K562 (cell line): ENCODE results near the gene C6orf47. TPM values are rescaled to one million over a fixed set of nuclear protein-coding genes. Genes with fewer than 3 reads are reported as not detected.

Experiments used
- CBFB ChIP-seq: sonication (generic); formaldehyde crosslinking; IDR thresholded peaks from 2 replicates; pipeline ENCODE4 v1.4.0; 2020; ENCODE audit warnings: mild to moderate bottlenecking, missing genetic modification reagents
- CREM ChIP-seq: IDR thresholded peaks from 2 replicates; pipeline ENCODE4 v1.6.1; 2014; ENCODE audit warnings: antibody characterized with exemption, low read depth
- CTBP1 ChIP-seq: fragments of 450-650 bp; IDR thresholded peaks from 2 replicates; pipeline ENCODE4 v1.6.1; 2016; ENCODE audit warnings: borderline replicate concordance
- ESRRB ChIP-seq: fragments of 250-450 bp; sonication (Bioruptor Pico); IDR thresholded peaks from 2 replicates; pipeline ENCODE4 v1.5.0; 2020; ENCODE audit warnings: mild to moderate bottlenecking, moderate library complexity, borderline replicate concordance
- HDAC2 ChIP-seq: fragments of 450-650 bp; IDR thresholded peaks from 2 replicates; pipeline ENCODE4 v1.6.1; 2016; ENCODE audit warnings: mild to moderate bottlenecking
- MAZ ChIP-seq, 2 experiments: fragments of 450-650 bp in 1 of 2; sonication (generic) in 1 of 2; formaldehyde crosslinking; IDR thresholded peaks in 1 of 2; conservative IDR thresholded peaks in 1 of 2; 2 replicates each; pipeline versions ENCODE4 v1.4.0 to v1.5.0; 2020; ENCODE audit warnings: mild to moderate bottlenecking in 1 of 2, missing genetic modification reagents in 1 of 2
- NFIC ChIP-seq: fragments of 450-650 bp; IDR thresholded peaks from 2 replicates; pipeline ENCODE4 v1.6.1; 2017; ENCODE audit warnings: mild to moderate bottlenecking, inconsistent platforms
- NONO ChIP-seq, 2 experiments: fragments of 200-400 bp in 1 of 2; fragments of 450-650 bp in 1 of 2; formaldehyde crosslinking in 1 of 2; IDR thresholded peaks; 2 replicates each; pipeline ENCODE4 v1.6.1; 2017; ENCODE audit warnings: low read depth in 2 of 2, mild to moderate bottlenecking in 2 of 2, moderate library complexity in 2 of 2, low read length in 1 of 2
- POLR3A ChIP-seq: IDR thresholded peaks from 2 replicates; pipeline ENCODE4 v1.6.1; 2011; ENCODE audit warnings: borderline replicate concordance, mild to moderate bottlenecking, moderate library complexity; ENCODE audit not compliant: insufficient read length, insufficient read depth; ENCODE audit errors: extremely low read depth
- PURB ChIP-seq: sonication (generic); formaldehyde crosslinking; IDR thresholded peaks from 2 replicates; pipeline ENCODE4 v1.9.0; 2021; ENCODE audit warnings: low read depth, mild to moderate bottlenecking, missing genetic modification reagents
- TRIM28 ChIP-seq: fragments of 450-650 bp; IDR thresholded peaks from 2 replicates; pipeline ENCODE4 v1.6.1; 2017
- polyA plus RNA-seq, 8 experiments: library from polyadenylated mRNA; depleted of rRNA in 4 of 8; stranded (reverse) in 5 of 8; unstranded in 3 of 8; fragments of >200 nt; fragmentation: Nextera tagmentation in 2 of 8; fragmentation: Illumina TruSeq in 1 of 8; extraction: Ambion mirVana in 2 of 8; extraction: Trizol in 1 of 8; gene quantifications; 2 replicates each; pipeline versions ENCODE4 v1.2.1 to v1.2.3, GENCODE V29; 2011 to 2014; ENCODE audit warnings: inconsistent platforms in 1 of 8, missing spikeins in 1 of 8
- total RNA-seq, 7 experiments: library from RNA; depleted of rRNA in 6 of 7; stranded (reverse); fragments of >200 nt in 6 of 7; fragmentation: Illumina TruSeq in 2 of 7; extraction: Trizol in 2 of 7; gene quantifications; 2 replicates each; pipeline versions ENCODE4 v1.2.1 to v1.2.3, GENCODE V29; 2011 to 2021; ENCODE audit warnings: low replicate concordance in 1 of 7
- TF ChIP-seq, protein P1 (sequence below): fragments of 250-450 bp; sonication (Bioruptor Pico); IDR thresholded peaks from 2 replicates; pipeline ENCODE4 v1.5.0; 2020; ENCODE audit warnings: mild to moderate bottlenecking, borderline replicate concordance
- TF ChIP-seq, protein P2 (sequence below): fragments of 250-450 bp; sonication (Bioruptor Pico); IDR thresholded peaks from 2 replicates; pipeline ENCODE4 v1.4.0; 2020; ENCODE audit warnings: borderline replicate concordance
- TF ChIP-seq, protein P3 (sequence below): fragments of 250-450 bp; sonication (Bioruptor Pico); IDR thresholded peaks from 2 replicates; pipeline ENCODE4 v1.4.0; 2020; ENCODE audit warnings: mild to moderate bottlenecking, moderate library complexity
- TF ChIP-seq, protein P4 (sequence below), 3 experiments: fragments of 200-800 bp in 1 of 3; fragments of 250-450 bp in 1 of 3; fragments of 450-650 bp in 1 of 3; sonication (Bioruptor Pico) in 1 of 3; sonication (Bioruptor generic) in 1 of 3; formaldehyde crosslinking in 1 of 3; IDR thresholded peaks; 2 replicates each; pipeline versions ENCODE4 v1.6.1 to v1.8.0; 2016 to 2022; ENCODE audit warnings: mild to moderate bottlenecking in 2 of 3, missing genetic modification characterization in 2 of 3, missing compliant biosample characterization in 1 of 3, moderate library complexity in 1 of 3

C6orf47 gene
- total and polyA plus RNA-seq, 9 of the 15 experiments (the other 6 are each of a cell fraction or from before 2014, with no cell fraction given), result 0.14 to 43.8 (median 27.0) TPM

DNA sequence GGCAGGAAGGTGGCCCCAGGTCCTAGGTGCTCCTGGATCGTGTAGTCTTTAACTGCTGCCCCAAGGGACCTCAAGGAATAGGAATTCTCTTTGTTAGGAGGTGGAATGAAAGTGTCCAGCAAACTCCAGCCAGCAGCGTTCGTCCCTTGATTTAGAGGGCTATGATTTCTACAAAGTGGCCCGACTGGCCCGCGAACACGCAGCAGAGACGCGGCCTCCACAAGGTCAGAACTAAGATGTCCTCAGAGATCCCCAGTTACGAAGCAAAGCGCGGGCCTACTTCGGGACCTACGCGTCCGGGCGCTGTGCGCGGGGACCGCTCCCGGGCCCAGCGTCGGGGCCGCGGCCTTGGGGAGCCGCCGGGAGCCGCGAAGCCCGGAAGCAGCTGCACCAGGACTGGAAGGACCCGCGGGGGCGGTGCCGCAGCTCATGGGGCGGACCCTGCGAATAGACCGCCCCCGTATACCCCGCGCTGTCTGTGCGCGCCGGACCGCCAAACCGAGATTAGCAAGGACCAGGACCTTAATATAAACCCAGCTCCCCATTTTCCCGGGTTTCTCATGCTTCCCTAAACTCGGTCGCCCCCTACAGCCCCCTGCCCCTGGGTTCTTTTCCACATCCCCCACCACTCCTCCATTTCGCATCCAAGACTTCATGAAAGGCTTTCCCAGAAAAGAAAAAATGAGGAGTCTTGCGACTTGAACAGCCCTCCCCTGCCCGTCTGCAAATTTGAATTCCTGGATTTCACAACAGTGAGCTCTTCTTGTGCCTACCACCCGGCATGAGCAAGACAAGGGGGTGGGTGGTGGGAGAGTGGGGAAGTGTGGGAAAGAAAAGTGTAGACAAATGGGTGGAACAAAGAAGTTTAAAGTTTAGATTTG lies at the start of gene C6orf47 (continued):
- TF ChIP-seq, protein P1, sequence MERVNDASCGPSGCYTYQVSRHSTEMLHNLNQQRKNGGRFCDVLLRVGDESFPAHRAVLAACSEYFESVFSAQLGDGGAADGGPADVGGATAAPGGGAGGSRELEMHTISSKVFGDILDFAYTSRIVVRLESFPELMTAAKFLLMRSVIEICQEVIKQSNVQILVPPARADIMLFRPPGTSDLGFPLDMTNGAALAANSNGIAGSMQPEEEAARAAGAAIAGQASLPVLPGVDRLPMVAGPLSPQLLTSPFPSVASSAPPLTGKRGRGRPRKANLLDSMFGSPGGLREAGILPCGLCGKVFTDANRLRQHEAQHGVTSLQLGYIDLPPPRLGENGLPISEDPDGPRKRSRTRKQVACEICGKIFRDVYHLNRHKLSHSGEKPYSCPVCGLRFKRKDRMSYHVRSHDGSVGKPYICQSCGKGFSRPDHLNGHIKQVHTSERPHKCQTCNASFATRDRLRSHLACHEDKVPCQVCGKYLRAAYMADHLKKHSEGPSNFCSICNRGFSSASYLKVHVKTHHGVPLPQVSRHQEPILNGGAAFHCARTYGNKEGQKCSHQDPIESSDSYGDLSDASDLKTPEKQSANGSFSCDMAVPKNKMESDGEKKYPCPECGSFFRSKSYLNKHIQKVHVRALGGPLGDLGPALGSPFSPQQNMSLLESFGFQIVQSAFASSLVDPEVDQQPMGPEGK (CRISPR knock-in tag), result peak; percentile 81
- TF ChIP-seq HDAC2, result no peak
- TF ChIP-seq TRIM28, result peak; percentile 29
- TF ChIP-seq CBFB, result no peak
- TF ChIP-seq NFIC, result no peak
- TF ChIP-seq NONO (IDR thresholded peaks at IDR 0.05; ENCODE audit: low read depth in 2 of 2, low read length in 1 of 2), result no peak
- peak; percentile 80 for TF ChIP-seq CTBP1
- TF ChIP-seq, protein P2, sequence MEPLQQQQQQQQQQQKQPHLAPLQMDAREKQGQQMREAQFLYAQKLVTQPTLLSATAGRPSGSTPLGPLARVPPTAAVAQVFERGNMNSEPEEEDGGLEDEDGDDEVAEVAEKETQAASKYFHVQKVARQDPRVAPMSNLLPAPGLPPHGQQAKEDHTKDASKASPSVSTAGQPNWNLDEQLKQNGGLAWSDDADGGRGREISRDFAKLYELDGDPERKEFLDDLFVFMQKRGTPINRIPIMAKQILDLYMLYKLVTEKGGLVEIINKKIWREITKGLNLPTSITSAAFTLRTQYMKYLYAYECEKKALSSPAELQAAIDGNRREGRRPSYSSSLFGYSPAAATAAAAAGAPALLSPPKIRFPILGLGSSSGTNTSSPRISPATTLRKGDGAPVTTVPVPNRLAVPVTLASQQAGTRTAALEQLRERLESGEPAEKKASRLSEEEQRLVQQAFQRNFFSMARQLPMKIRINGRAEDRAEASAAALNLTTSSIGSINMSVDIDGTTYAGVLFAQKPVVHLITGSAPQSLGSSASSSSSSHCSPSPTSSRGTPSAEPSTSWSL (CRISPR knock-in tag), result 0 out of 2 replicates have a peak, but pooled peaks have one; percentile 4
- TF ChIP-seq, protein P3, sequence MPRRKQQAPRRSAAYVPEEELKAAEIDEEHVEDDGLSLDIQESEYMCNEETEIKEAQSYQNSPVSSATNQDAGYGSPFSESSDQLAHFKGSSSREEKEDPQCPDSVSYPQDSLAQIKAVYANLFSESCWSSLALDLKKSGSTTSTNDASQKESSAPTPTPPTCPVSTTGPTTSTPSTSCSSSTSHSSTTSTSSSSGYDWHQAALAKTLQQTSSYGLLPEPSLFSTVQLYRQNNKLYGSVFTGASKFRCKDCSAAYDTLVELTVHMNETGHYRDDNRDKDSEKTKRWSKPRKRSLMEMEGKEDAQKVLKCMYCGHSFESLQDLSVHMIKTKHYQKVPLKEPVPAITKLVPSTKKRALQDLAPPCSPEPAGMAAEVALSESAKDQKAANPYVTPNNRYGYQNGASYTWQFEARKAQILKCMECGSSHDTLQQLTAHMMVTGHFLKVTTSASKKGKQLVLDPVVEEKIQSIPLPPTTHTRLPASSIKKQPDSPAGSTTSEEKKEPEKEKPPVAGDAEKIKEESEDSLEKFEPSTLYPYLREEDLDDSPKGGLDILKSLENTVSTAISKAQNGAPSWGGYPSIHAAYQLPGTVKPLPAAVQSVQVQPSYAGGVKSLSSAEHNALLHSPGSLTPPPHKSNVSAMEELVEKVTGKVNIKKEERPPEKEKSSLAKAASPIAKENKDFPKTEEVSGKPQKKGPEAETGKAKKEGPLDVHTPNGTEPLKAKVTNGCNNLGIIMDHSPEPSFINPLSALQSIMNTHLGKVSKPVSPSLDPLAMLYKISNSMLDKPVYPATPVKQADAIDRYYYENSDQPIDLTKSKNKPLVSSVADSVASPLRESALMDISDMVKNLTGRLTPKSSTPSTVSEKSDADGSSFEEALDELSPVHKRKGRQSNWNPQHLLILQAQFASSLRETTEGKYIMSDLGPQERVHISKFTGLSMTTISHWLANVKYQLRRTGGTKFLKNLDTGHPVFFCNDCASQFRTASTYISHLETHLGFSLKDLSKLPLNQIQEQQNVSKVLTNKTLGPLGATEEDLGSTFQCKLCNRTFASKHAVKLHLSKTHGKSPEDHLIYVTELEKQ (CRISPR knock-in tag), result peak; percentile 34; the same call in 1 of the 2 replicates
- TF ChIP-seq ESRRB (CRISPR knock-in tag), result peak; percentile 79; the same call in 1 of the 2 replicates
- no peak for TF ChIP-seq PURB (CRISPR knock-in tag)
- no peak for TF ChIP-seq POLR3A
- no peak for TF ChIP-seq CREM
- TF ChIP-seq, protein P4, sequence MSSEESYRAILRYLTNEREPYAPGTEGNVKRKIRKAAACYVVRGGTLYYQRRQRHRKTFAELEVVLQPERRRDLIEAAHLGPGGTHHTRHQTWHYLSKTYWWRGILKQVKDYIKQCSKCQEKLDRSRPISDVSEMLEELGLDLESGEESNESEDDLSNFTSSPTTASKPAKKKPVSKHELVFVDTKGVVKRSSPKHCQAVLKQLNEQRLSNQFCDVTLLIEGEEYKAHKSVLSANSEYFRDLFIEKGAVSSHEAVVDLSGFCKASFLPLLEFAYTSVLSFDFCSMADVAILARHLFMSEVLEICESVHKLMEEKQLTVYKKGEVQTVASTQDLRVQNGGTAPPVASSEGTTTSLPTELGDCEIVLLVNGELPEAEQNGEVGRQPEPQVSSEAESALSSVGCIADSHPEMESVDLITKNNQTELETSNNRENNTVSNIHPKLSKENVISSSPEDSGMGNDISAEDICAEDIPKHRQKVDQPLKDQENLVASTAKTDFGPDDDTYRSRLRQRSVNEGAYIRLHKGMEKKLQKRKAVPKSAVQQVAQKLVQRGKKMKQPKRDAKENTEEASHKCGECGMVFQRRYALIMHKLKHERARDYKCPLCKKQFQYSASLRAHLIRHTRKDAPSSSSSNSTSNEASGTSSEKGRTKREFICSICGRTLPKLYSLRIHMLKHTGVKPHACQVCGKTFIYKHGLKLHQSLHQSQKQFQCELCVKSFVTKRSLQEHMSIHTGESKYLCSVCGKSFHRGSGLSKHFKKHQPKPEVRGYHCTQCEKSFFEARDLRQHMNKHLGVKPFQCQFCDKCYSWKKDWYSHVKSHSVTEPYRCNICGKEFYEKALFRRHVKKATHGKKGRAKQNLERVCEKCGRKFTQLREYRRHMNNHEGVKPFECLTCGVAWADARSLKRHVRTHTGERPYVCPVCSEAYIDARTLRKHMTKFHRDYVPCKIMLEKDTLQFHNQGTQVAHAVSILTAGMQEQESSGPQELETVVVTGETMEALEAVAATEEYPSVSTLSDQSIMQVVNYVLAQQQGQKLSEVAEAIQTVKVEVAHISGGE (CRISPR knock-in tag; IDR thresholded peaks at IDR 0.05), result no peak
- TF ChIP-seq MAZ (CRISPR knock-in tag; conservative IDR thresholded peaks at IDR 0.05 in 1 of 2, IDR thresholded peaks at IDR 0.05 in 1 of 2), result peak; percentile 92 to 95
